GM12878 (cell line): ENCODE data around the gene BFSP2. TPM values are rescaled to one million over a fixed set of nuclear protein-coding genes. Genes with fewer than 3 reads are reported as not detected.

Experiments
- EED ChIP-seq: sonication (generic); IDR thresholded peaks from 2 replicates; pipeline ENCODE4 v1.6.1; 2016; ENCODE audit warnings: antibody characterized with exemption, low read depth
- IKZF2 ChIP-seq, 2 experiments: fragments of 450-650 bp; IDR thresholded peaks; 2 replicates each; pipeline ENCODE4 v1.6.1; 2017; ENCODE audit warnings: mild to moderate bottlenecking in 2 of 2, moderate library complexity in 2 of 2
- NR2C1 ChIP-seq: fragments of 450-650 bp; IDR thresholded peaks from 2 replicates; pipeline ENCODE4 v1.6.1; 2017; ENCODE audit warnings: antibody characterized with exemption, mild to moderate bottlenecking, moderate library complexity
- RFX5 ChIP-seq: IDR thresholded peaks from 2 replicates; pipeline ENCODE4 v1.6.1; 2011; ENCODE audit warnings: low read depth, low read length, improper control_type of control experiment
- SUPT20H ChIP-seq: IDR thresholded peaks from 2 replicates; pipeline ENCODE4 v1.6.1; 2011; ENCODE audit warnings: low read depth, mild to moderate bottlenecking, low read length, moderate library complexity, borderline replicate concordance; ENCODE audit not compliant: control insufficient read depth
- ZNF687 ChIP-seq: fragments of 450-650 bp; IDR thresholded peaks from 2 replicates; pipeline ENCODE4 v1.6.1; 2017; ENCODE audit warnings: mild to moderate bottlenecking, moderate library complexity
- ZZZ3 ChIP-seq: IDR thresholded peaks from 2 replicates; pipeline ENCODE4 v1.6.1; 2011; ENCODE audit warnings: low read depth; ENCODE audit not compliant: control insufficient read depth, insufficient read length
- polyA plus RNA-seq, 11 experiments: library from polyadenylated mRNA; depleted of rRNA in 4 of 11; unstranded in 6 of 11; stranded (reverse) in 5 of 11; fragments of >200 nt; fragmentation: Nextera tagmentation in 4 of 11; fragmentation: Illumina TruSeq in 1 of 11; extraction: Ambion mirVana in 4 of 11; extraction: Trizol in 1 of 11; gene quantifications; 1 replicate in 1 of 11; 2 replicates in 10 of 11; pipeline versions ENCODE4 v1.2.1 to v1.2.3, GENCODE V29; 2011 to 2016; ENCODE audit warnings: inconsistent platforms in 2 of 11, missing spikeins in 2 of 11, low read depth in 1 of 11
- total RNA-seq, 4 experiments: library from RNA; depleted of rRNA in 3 of 4; stranded (reverse); fragments of >200 nt in 3 of 4; fragmentation: Illumina TruSeq in 1 of 4; extraction: Trizol in 1 of 4; gene quantifications; 2 replicates each; pipeline versions ENCODE4 v1.2.1 to v1.2.3, GENCODE V29; 2013 to 2021
- TF ChIP-seq, protein P1 (sequence below): fragments of 450-650 bp; formaldehyde crosslinking; IDR thresholded peaks from 2 replicates; pipeline ENCODE4 v1.5.0; 2022; ENCODE audit warnings: mild to moderate bottlenecking, missing genetic modification characterization

The BFSP2 gene
- total and polyA plus RNA-seq, 10 of the 15 experiments (the other 5 are each of a cell fraction or from before 2014, with no cell fraction given) = 1.5 to 20.4 (median 7.3) TPM

DNA sequence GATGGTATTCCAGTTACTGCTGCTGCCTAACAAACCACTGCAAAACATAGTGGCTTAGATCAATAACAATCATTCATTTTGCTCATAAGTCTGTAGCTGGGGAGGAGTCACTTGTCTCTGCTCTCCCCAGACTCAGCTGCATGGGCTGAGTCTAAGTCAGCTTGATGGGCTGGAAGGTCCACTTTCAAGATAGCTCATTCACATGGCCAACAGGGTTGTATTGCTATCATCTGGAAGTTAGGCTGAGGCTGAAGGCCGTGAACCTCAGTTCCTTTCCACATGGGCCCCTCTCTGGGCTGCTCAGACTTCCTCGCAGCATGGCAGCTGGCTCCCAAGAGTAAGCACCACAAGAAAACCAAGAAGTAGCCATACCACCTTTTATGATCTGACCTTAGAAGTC is 28.7 kb upstream of the BFSP2 start (continued):
- no peak for TF ChIP-seq ZNF687
- no peak for TF ChIP-seq EED
- TF ChIP-seq RFX5 = no peak
- no peak for TF ChIP-seq ZZZ3
- no peak for TF ChIP-seq IKZF2 (IDR thresholded peaks at IDR 0.05)
- no peak for TF ChIP-seq NR2C1
- TF ChIP-seq, protein P1, sequence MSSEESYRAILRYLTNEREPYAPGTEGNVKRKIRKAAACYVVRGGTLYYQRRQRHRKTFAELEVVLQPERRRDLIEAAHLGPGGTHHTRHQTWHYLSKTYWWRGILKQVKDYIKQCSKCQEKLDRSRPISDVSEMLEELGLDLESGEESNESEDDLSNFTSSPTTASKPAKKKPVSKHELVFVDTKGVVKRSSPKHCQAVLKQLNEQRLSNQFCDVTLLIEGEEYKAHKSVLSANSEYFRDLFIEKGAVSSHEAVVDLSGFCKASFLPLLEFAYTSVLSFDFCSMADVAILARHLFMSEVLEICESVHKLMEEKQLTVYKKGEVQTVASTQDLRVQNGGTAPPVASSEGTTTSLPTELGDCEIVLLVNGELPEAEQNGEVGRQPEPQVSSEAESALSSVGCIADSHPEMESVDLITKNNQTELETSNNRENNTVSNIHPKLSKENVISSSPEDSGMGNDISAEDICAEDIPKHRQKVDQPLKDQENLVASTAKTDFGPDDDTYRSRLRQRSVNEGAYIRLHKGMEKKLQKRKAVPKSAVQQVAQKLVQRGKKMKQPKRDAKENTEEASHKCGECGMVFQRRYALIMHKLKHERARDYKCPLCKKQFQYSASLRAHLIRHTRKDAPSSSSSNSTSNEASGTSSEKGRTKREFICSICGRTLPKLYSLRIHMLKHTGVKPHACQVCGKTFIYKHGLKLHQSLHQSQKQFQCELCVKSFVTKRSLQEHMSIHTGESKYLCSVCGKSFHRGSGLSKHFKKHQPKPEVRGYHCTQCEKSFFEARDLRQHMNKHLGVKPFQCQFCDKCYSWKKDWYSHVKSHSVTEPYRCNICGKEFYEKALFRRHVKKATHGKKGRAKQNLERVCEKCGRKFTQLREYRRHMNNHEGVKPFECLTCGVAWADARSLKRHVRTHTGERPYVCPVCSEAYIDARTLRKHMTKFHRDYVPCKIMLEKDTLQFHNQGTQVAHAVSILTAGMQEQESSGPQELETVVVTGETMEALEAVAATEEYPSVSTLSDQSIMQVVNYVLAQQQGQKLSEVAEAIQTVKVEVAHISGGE (CRISPR knock-in tag) = no peak
- TF ChIP-seq SUPT20H = no peak
